SK-N-SH (cell line): ENCODE measurements around the gene ACBD6. TPM values are rescaled to one million over a fixed set of nuclear protein-coding genes. Genes with fewer than 3 reads are reported as not detected.

ENCODE experiments used
- CTCF ChIA-PET: fragments of 300-600, 350-600 bp; formaldehyde crosslinking; extraction: SDS; loops from one replicate; lab custom pipeline; 2021; lab: Yijun Ruan, JAX
- POLR2A ChIA-PET: fragments of 350-600 bp; sonication (Branson Sonifier 250); formaldehyde crosslinking; extraction: SDS; loops from one replicate; lab custom pipeline; 2020; ENCODE audit warnings: antibody characterized with exemption, inconsistent platforms; lab: Yijun Ruan, JAX
- DNase-seq: peaks from one replicate; pipeline ENCODE4 v3.0.0; 2012
- H2AFZ ChIP-seq: fragments of 200-600 bp; sonication (generic); 2 replicates; pipeline ENCODE4 v1.8.1; 2016; ENCODE audit warnings: antibody characterized with exemption, mild to moderate bottlenecking, low read depth
- H3F3A ChIP-seq: fragments of 200-600 bp; sonication (generic); replicated peaks from 2 replicates; pipeline ENCODE3; 2016; ENCODE audit warnings: antibody characterized with exemption, mild to moderate bottlenecking; ENCODE audit not compliant: insufficient read depth
- H3K27ac ChIP-seq, 2 experiments: fragments of 200-500 bp in 1 of 2; fragments of 200-600 bp in 1 of 2; sonication (Bioruptor generic) in 1 of 2; sonication (generic), shearing (Covaris generic) in 1 of 2; 2 replicates each; pipeline versions ENCODE4 v1.5.1 to v1.6.1; 2014 to 2016; ENCODE audit warnings: low read depth in 2 of 2, inconsistent platforms in 1 of 2, low read length in 1 of 2, mild to moderate bottlenecking in 1 of 2, mixed read lengths in 1 of 2
- H3K27me3 ChIP-seq: fragments of 200-600 bp; sonication (generic), shearing (Covaris generic); 2 replicates; pipeline ENCODE4 v1.6.1; 2016; ENCODE audit warnings: mixed run types; ENCODE audit not compliant: insufficient read depth
- H3K36me3 ChIP-seq, 2 experiments: fragments of 200-500 bp in 1 of 2; fragments of 200-600 bp in 1 of 2; sonication (Bioruptor generic) in 1 of 2; sonication (generic) in 1 of 2; replicated peaks in 1 of 2; 2 replicates each; pipeline versions ENCODE3 to v1.5.1; 2014 to 2016; ENCODE audit warnings: low read length in 1 of 2, mild to moderate bottlenecking in 1 of 2; ENCODE audit not compliant: insufficient read depth in 2 of 2, control insufficient read depth in 1 of 2
- H3K4me1 ChIP-seq, 2 experiments: fragments of 200-500 bp in 1 of 2; fragments of 200-600 bp in 1 of 2; sonication (Bioruptor generic) in 1 of 2; sonication (generic), shearing (Covaris generic) in 1 of 2; 2 replicates each; pipeline versions ENCODE4 v1.5.1 to v1.6.1; 2014 to 2016; ENCODE audit warnings: low read depth in 1 of 2, low read length in 1 of 2, mixed run types in 1 of 2; ENCODE audit not compliant: insufficient read depth in 2 of 2, control insufficient read depth in 1 of 2
- H3K4me2 ChIP-seq: fragments of 200-600 bp; sonication (generic), shearing (Covaris generic); 2 replicates; pipeline ENCODE4 v1.6.1; 2017; ENCODE audit warnings: mixed run types
- H3K4me3 ChIP-seq, 2 experiments: fragments of 200-500 bp in 1 of 2; fragments of 200-600 bp in 1 of 2; sonication (Bioruptor generic) in 1 of 2; sonication (generic), shearing (Covaris generic) in 1 of 2; 2 replicates each; pipeline versions ENCODE4 v1.5.1 to v1.8.1; 2014 to 2016; ENCODE audit warnings: low read depth in 2 of 2, inconsistent platforms in 1 of 2, low read length in 1 of 2, mild to moderate bottlenecking in 1 of 2, mixed read lengths in 1 of 2, moderate library complexity in 1 of 2
- H3K79me2 ChIP-seq: fragments of 200-600 bp; sonication (generic); 2 replicates; pipeline ENCODE4 v1.8.1; 2017; ENCODE audit warnings: mild to moderate bottlenecking; ENCODE audit not compliant: insufficient read depth
- H3K9ac ChIP-seq: fragments of 200-600 bp; sonication (generic); 2 replicates; pipeline ENCODE4 v1.6.1; 2017; ENCODE audit warnings: mixed run types
- H3K9me2 ChIP-seq: fragments of 200-600 bp; sonication (generic); 2 replicates; pipeline ENCODE4 v1.6.1; 2017; ENCODE audit warnings: mixed run types
- H3K9me3 ChIP-seq: fragments of 200-600 bp; sonication (generic); 2 replicates; pipeline ENCODE4 v1.6.1; 2017; ENCODE audit warnings: mixed run types, mild to moderate bottlenecking, moderate library complexity
- H4K20me1 ChIP-seq: fragments of 200-600 bp; sonication (generic); 2 replicates; pipeline ENCODE4 v1.6.1; 2017; ENCODE audit warnings: mild to moderate bottlenecking, mixed run types; ENCODE audit not compliant: insufficient read depth
- CHD2 ChIP-seq: fragments of 150-350 bp; IDR thresholded peaks from 2 replicates; pipeline ENCODE4 v1.6.1; 2018; ENCODE audit warnings: low read length; ENCODE audit not compliant: partially characterized antibody
- FOXJ3 ChIP-seq: sonication (generic); formaldehyde crosslinking; IDR thresholded peaks from 2 replicates; pipeline ENCODE4 v1.5.1; 2020; ENCODE audit warnings: mild to moderate bottlenecking, missing genetic modification reagents
- GABPA ChIP-seq: IDR thresholded peaks from 2 replicates; pipeline ENCODE4 v1.4.0; 2012; ENCODE audit warnings: low read depth, mild to moderate bottlenecking
- GATA2 ChIP-seq: sonication (generic); formaldehyde crosslinking; IDR thresholded peaks from 2 replicates; pipeline ENCODE4 v1.5.0; 2020; ENCODE audit warnings: mild to moderate bottlenecking, missing genetic modification reagents
- JUND ChIP-seq: IDR thresholded peaks from 2 replicates; pipeline ENCODE4 v1.4.0; 2012
- NFIC ChIP-seq: IDR thresholded peaks from 2 replicates; pipeline ENCODE4 v1.4.0; 2012; ENCODE audit warnings: borderline replicate concordance
- NRF1 ChIP-seq: IDR thresholded peaks from 2 replicates; pipeline ENCODE4 v1.6.1; 2012; ENCODE audit warnings: low read depth, mild to moderate bottlenecking, low read length
- POLR2AphosphoS5 ChIP-seq: IDR thresholded peaks from 2 replicates; pipeline ENCODE4 v1.6.1; 2012; ENCODE audit warnings: low read depth, low read length
- RAD21 ChIP-seq: IDR thresholded peaks from 2 replicates; pipeline ENCODE4 v1.6.1; 2012; ENCODE audit warnings: mild to moderate bottlenecking, low read length
- RCOR1 ChIP-seq: fragments of 150-350 bp; IDR thresholded peaks from 2 replicates; pipeline ENCODE4 v1.6.1; 2017; ENCODE audit warnings: antibody characterized with exemption, low read length
- RFX5 ChIP-seq: IDR thresholded peaks from 2 replicates; pipeline ENCODE4 v1.6.1; 2012; ENCODE audit warnings: mild to moderate bottlenecking, improper control_type of control experiment, low read length
- TCF12 ChIP-seq: IDR thresholded peaks from 2 replicates; pipeline ENCODE4 v1.4.0; 2012
- TEAD4 ChIP-seq: IDR thresholded peaks from 2 replicates; pipeline ENCODE4 v1.4.0; 2012; ENCODE audit warnings: mild to moderate bottlenecking, borderline replicate concordance; ENCODE audit not compliant: insufficient read depth
- WGBS: methylation state at CpG from one replicate; pipeline ENCODE4 v1.1.6; 2017; ENCODE audit warnings: low lambda C conversion rate; 5-methylcytosine and 5-hydroxymethylcytosine counted together
- polyA plus RNA-seq, 3 experiments: library from polyadenylated mRNA; depleted of rRNA; stranded (reverse); fragments of >200 nt; gene quantifications; 2 replicates each; pipeline ENCODE4 v1.2.3, GENCODE V29; 2012
- TF ChIP-seq, protein P1 (sequence below): IDR thresholded peaks from 2 replicates; pipeline ENCODE4 v1.4.0; 2012; ENCODE audit warnings: low read depth, borderline replicate concordance
- TF ChIP-seq, protein P2 (sequence below): IDR thresholded peaks from 2 replicates; pipeline ENCODE4 v1.4.0; 2012; ENCODE audit warnings: low read depth, borderline replicate concordance
- TF ChIP-seq, protein P3 (sequence below): IDR thresholded peaks from 2 replicates; pipeline ENCODE4; 2012
- TF ChIP-seq, protein P4 (sequence below): fragments of 200-600 bp; sonication (generic); IDR thresholded peaks from 2 replicates; pipeline ENCODE4 v1.6.1; 2017; ENCODE audit warnings: antibody characterized with exemption, mild to moderate bottlenecking, moderate library complexity
- TF ChIP-seq, protein P5 (sequence below): fragments of 150-350 bp; IDR thresholded peaks from 2 replicates; pipeline ENCODE4 v1.6.1; 2017; ENCODE audit warnings: antibody characterized with exemption, low read length, low read depth, borderline replicate concordance
- TF ChIP-seq, protein P6 (sequence below): fragments of 150-350 bp; IDR thresholded peaks from 2 replicates; pipeline ENCODE4 v1.6.1; 2016; ENCODE audit warnings: mild to moderate bottlenecking, low read depth, low read length

The ACBD6 gene
- polyA plus RNA-seq, 1 of the 3 experiments (the other 2 are of a cell fraction): 60.9 TPM

DNA sequence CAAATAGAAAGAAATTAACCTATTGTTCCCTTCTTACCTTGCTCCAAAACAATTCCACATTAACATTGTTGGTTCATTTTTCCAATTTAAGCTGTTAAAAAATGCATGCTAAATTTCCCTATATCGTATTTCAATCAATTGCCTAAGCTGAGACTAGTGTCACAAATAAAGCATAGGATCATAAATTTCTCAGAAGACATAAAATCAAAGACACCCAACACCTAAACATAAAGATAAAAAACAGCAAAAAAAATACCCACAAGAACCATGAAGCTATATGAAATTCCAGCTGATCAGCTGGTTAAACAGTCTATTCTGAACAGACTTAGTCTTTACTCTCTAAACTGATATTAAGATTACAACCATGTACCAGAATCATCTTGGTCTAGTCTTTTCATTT lies 32.3 kb downstream of the ACBD6 start:
- no peak overlapping the region for H2AFZ ChIP-seq
- no peaks in the 10 kb centered on the region for H3K27me3 ChIP-seq
- H3K27ac ChIP-seq: no peak overlapping the region
- no peaks in the 10 kb centered on the region for H3K9me3 ChIP-seq
- H3K79me2 ChIP-seq: peaks cover 24% of the 10 kb centered on the region
- TF ChIP-seq, protein P1, sequence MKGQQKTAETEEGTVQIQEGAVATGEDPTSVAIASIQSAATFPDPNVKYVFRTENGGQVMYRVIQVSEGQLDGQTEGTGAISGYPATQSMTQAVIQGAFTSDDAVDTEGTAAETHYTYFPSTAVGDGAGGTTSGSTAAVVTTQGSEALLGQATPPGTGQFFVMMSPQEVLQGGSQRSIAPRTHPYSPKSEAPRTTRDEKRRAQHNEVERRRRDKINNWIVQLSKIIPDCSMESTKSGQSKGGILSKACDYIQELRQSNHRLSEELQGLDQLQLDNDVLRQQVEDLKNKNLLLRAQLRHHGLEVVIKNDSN: no peak
- TF ChIP-seq RFX5: no peak
- TF ChIP-seq NFIC: no peak
- no peak for TF ChIP-seq NRF1
- TF ChIP-seq, protein P2, sequence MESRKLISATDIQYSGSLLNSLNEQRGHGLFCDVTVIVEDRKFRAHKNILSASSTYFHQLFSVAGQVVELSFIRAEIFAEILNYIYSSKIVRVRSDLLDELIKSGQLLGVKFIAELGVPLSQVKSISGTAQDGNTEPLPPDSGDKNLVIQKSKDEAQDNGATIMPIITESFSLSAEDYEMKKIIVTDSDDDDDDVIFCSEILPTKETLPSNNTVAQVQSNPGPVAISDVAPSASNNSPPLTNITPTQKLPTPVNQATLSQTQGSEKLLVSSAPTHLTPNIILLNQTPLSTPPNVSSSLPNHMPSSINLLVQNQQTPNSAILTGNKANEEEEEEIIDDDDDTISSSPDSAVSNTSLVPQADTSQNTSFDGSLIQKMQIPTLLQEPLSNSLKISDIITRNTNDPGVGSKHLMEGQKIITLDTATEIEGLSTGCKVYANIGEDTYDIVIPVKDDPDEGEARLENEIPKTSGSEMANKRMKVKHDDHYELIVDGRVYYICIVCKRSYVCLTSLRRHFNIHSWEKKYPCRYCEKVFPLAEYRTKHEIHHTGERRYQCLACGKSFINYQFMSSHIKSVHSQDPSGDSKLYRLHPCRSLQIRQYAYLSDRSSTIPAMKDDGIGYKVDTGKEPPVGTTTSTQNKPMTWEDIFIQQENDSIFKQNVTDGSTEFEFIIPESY: no peak
- TF ChIP-seq, protein P3, sequence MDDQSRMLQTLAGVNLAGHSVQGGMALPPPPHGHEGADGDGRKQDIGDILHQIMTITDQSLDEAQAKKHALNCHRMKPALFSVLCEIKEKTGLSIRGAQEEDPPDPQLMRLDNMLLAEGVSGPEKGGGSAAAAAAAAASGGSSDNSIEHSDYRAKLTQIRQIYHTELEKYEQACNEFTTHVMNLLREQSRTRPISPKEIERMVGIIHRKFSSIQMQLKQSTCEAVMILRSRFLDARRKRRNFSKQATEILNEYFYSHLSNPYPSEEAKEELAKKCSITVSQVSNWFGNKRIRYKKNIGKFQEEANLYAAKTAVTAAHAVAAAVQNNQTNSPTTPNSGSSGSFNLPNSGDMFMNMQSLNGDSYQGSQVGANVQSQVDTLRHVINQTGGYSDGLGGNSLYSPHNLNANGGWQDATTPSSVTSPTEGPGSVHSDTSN: no peak
- TF ChIP-seq GABPA: no peak
- no peak for TF ChIP-seq RAD21
- TF ChIP-seq TEAD4: no peak
- TF ChIP-seq, protein P4, sequence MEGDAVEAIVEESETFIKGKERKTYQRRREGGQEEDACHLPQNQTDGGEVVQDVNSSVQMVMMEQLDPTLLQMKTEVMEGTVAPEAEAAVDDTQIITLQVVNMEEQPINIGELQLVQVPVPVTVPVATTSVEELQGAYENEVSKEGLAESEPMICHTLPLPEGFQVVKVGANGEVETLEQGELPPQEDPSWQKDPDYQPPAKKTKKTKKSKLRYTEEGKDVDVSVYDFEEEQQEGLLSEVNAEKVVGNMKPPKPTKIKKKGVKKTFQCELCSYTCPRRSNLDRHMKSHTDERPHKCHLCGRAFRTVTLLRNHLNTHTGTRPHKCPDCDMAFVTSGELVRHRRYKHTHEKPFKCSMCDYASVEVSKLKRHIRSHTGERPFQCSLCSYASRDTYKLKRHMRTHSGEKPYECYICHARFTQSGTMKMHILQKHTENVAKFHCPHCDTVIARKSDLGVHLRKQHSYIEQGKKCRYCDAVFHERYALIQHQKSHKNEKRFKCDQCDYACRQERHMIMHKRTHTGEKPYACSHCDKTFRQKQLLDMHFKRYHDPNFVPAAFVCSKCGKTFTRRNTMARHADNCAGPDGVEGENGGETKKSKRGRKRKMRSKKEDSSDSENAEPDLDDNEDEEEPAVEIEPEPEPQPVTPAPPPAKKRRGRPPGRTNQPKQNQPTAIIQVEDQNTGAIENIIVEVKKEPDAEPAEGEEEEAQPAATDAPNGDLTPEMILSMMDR: no peak
- no peak for TF ChIP-seq JUND
- TF ChIP-seq, protein P5, sequence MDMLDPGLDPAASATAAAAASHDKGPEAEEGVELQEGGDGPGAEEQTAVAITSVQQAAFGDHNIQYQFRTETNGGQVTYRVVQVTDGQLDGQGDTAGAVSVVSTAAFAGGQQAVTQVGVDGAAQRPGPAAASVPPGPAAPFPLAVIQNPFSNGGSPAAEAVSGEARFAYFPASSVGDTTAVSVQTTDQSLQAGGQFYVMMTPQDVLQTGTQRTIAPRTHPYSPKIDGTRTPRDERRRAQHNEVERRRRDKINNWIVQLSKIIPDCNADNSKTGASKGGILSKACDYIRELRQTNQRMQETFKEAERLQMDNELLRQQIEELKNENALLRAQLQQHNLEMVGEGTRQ: no peak
- TF ChIP-seq POLR2AphosphoS5: no peak
- no peak for TF ChIP-seq RCOR1
- TF ChIP-seq CHD2: no peak
- TF ChIP-seq FOXJ3 (CRISPR knock-in tag): no peak
- TF ChIP-seq, protein P6, sequence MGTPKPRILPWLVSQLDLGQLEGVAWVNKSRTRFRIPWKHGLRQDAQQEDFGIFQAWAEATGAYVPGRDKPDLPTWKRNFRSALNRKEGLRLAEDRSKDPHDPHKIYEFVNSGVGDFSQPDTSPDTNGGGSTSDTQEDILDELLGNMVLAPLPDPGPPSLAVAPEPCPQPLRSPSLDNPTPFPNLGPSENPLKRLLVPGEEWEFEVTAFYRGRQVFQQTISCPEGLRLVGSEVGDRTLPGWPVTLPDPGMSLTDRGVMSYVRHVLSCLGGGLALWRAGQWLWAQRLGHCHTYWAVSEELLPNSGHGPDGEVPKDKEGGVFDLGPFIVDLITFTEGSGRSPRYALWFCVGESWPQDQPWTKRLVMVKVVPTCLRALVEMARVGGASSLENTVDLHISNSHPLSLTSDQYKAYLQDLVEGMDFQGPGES: no peak
- TF ChIP-seq TCF12: no peak
- TF ChIP-seq GATA2 (CRISPR knock-in tag): no peak
- POLR2A ChIA-PET: no interaction called here
- H3F3A ChIP-seq: no peaks in the 10 kb centered on the region
- H3K4me3 ChIP-seq: no peak overlapping the region
- H3K9me2 ChIP-seq: no peaks in the 10 kb centered on the region
- DNase-seq: no peak
- CTCF ChIA-PET: interaction anchor here (0.6 to 3.1 kb wide), 3 partner anchors 8 to 282 kb away, joined by 3 to 15 read pairs (median 3); no protein-coding TSS in a partner anchor
- H3K36me3 ChIP-seq: peaks cover 10 to 16% of the 10 kb centered on the region in 2 experiments
- no peak overlapping the region for H3K9ac ChIP-seq
- WGBS: 95% methylated on average over 1 of the region's 1 CpG
- no peaks in the 10 kb centered on the region for H3K4me1 ChIP-seq
- no peak overlapping the region for H3K4me2 ChIP-seq
- H4K20me1 ChIP-seq: no peaks in the 10 kb centered on the region; the same call in 1 of the 2 replicates
